KG1 (cell line): ENCODE measurements around the gene ZBTB34.

ENCODE experiments used
- DNase-seq: peaks from one replicate; lab custom pipeline; 2025; lab: John Stamatoyannopoulos, UW

Gene ZBTB34

GRCh38 chr9:126876531-126876930, 16.1 kb downstream of the ZBTB34 start:
- no peak for DNase-seq

GRCh38 chr9:126877418-126877817, 17.0 kb downstream of the ZBTB34 start:
- DNase-seq = no peak

- DNase-seq = no peak
Observed at GRCh38 chr9:126879288-126879687, 18.8 kb downstream of the ZBTB34 start.

- no peak for DNase-seq
Observed at GRCh38 chr9:126880226-126880946, 19.9 kb downstream of the ZBTB34 start.

- DNase-seq = no peak
Observed at GRCh38 chr9:126880947-126881332, 20.5 kb downstream of the ZBTB34 start.

GRCh38 chr9:126882746-126883145, 22.3 kb downstream of the ZBTB34 start:
- no peak for DNase-seq

- no peak for DNase-seq
Observed at GRCh38 chr9:126883636-126884035, 23.2 kb downstream of the ZBTB34 start.

GRCh38 chr9:126885131-126885641, 24.7 kb downstream of the ZBTB34 start:
- DNase-seq = no peak

- no peak for DNase-seq
Observed at GRCh38 chr9:126886034-126886822, 25.8 kb downstream of the ZBTB34 start.

- no peak for DNase-seq
Observed at GRCh38 chr9:126886897-126887296, 26.5 kb downstream of the ZBTB34 start.

- DNase-seq = no peak
Observed at GRCh38 chr9:126891676-126892075, 31.2 kb downstream of the ZBTB34 start.

- DNase-seq = no peak
Observed at GRCh38 chr9:126893079-126893478, 32.6 kb downstream of the ZBTB34 start.

GRCh38 chr9:126894052-126894603, 33.7 kb downstream of the ZBTB34 start:
- DNase-seq = no peak

GRCh38 chr9:126902210-126902609, 41.8 kb downstream of the ZBTB34 start:
- DNase-seq = no peak

- no peak for DNase-seq
Observed at GRCh38 chr9:126904586-126904985, 44.1 kb downstream of the ZBTB34 start.

- no peak for DNase-seq
Observed at GRCh38 chr9:126906091-126906490, 45.7 kb downstream of the ZBTB34 start.

GRCh38 chr9:126907058-126907457, 46.6 kb downstream of the ZBTB34 start:
- no peak for DNase-seq

- peak; percentile 47 for DNase-seq
Observed at GRCh38 chr9:126914458-126915280, 54.2 kb downstream of the ZBTB34 start, which contains the start of gene RALGPS1. Gene RALGPS1 (plus strand): TSS chr9:126914782. CDS start chr9:126962290, 47,508 bp downstream.

GRCh38 chr9:126915281-126915816, 54.9 kb downstream of the ZBTB34 start:
- DNase-seq = no peak

GRCh38 chr9:126915846-126916543, 55.6 kb downstream of the ZBTB34 start:
- no peak for DNase-seq

- no peak for DNase-seq
Observed at GRCh38 chr9:126916909-126917308, 56.5 kb downstream of the ZBTB34 start.
